ENCODE data around the gene SEMA3F. TPM values are rescaled to one million over a fixed set of nuclear protein-coding genes. Genes with fewer than 3 reads are reported as not detected.
A peak's percentile ranks its signal among the peaks of the same experiment; 100 is the strongest.

The SEMA3F gene
- total and polyA plus RNA-seq, 2 experiments from 2014 or later, result 2.3 to 67.6 TPM

DNA sequence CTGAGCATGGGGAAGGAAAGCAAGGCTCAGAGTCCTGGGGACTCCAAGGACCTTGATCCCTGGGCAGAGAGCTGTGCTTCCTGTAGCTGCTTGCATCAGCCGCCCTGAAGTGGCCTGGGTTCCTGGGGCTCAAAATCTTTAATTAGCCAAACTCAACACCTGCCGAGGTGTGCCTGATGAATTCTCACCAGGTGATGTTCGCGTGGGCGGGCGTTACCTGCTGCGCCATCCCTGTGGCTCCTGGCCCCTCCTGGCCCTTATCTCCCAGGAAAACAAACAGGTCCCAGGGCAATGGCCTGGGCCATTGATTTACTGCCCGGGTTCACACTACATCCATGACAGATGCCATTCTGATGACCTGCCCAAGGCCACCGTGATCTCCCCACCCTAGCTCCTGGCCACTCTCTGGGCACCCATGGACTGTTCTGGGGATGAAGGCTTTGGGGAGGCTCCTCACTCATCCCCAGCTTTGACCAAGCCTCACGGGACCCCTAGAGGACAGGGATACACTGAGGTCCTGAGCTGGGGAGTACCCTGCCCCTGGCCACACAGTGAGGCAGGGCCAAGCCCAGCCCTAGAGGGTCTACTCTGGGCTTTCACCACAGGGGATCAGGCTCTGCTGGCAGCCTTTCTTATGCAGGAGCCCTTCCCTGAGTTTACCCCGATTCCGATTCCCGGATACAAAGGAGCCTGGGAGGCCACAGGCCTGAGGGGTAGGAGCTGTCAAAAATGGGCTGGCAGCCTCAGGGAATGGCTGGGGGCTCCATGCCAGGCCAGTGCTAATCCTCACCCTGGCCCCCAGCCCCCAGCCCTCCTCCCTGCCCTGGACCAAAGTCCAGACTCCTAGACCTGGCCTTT is 55.6 kb downstream of the SEMA3F start:
- no peak overlapping the region for H2AFZ ChIP-seq

More for the DNA sequence above, 55.6 kb downstream of the SEMA3F start:
- Histone ChIP-seq H3K27me3 (ENCODE audit: insufficient read depth) (peaks cover 15% of the 10 kb centered on the region), H3K36me3 (ENCODE audit: insufficient read depth) (no peaks in the 10 kb centered on the region), H3K9me2 (ENCODE audit: insufficient read depth) (no peaks in the 10 kb centered on the region), H4K20me1 (replicated peaks; ENCODE audit: insufficient read depth) (no peaks in the 10 kb centered on the region), H3F3A (replicated peaks; ENCODE audit: low read depth) (0 out of 2 replicates have a peak, but pooled peaks cover 6% of the 10 kb centered on the region), H3K4me3 (no peak overlapping the region), H3K4me2 (no peak overlapping the region), H3K27ac (ENCODE audit: low read depth) (no peak overlapping the region), H3K79me2 (replicated peaks; ENCODE audit: insufficient read depth) (no peaks in the 10 kb centered on the region), H3K4me1 (ENCODE audit: insufficient read depth) (no peaks in the 10 kb centered on the region)
- Mint-ChIP-seq H3K9me3 (no peaks in the 10 kb centered on the region), H3K27me3 (ENCODE audit: insufficient read depth, low read depth, poor library complexity) (peaks cover 18% of the 10 kb centered on the region), H3K4me1 (peaks cover 14% of the 10 kb centered on the region), H3K36me3 (ENCODE audit: low read depth) (no peaks in the 10 kb centered on the region), H3K4me3 (no peak overlapping the region), H3K27ac (no peak overlapping the region)
- ATAC-seq (peak; percentile 77), DNase-seq (ENCODE audit: low spot score) (peak; percentile 66)
- TF ChIP-seq CREB1 (CRISPR knock-in tag; IDR thresholded peaks at IDR 0.05; ENCODE audit: low read depth), result no peak
- TF ChIP-seq, protein P1, sequence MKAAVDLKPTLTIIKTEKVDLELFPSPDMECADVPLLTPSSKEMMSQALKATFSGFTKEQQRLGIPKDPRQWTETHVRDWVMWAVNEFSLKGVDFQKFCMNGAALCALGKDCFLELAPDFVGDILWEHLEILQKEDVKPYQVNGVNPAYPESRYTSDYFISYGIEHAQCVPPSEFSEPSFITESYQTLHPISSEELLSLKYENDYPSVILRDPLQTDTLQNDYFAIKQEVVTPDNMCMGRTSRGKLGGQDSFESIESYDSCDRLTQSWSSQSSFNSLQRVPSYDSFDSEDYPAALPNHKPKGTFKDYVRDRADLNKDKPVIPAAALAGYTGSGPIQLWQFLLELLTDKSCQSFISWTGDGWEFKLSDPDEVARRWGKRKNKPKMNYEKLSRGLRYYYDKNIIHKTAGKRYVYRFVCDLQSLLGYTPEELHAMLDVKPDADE (IDR thresholded peaks at IDR 0.05), result no peak
- no peak for TF ChIP-seq EZH2phosphoT487 (IDR thresholded peaks at IDR 0.05; ENCODE audit: unreplicated experiment)
- TF ChIP-seq ZNF331 (CRISPR knock-in tag; IDR thresholded peaks at IDR 0.05; ENCODE audit: low read depth), result no peak
- TF ChIP-seq, protein P2, sequence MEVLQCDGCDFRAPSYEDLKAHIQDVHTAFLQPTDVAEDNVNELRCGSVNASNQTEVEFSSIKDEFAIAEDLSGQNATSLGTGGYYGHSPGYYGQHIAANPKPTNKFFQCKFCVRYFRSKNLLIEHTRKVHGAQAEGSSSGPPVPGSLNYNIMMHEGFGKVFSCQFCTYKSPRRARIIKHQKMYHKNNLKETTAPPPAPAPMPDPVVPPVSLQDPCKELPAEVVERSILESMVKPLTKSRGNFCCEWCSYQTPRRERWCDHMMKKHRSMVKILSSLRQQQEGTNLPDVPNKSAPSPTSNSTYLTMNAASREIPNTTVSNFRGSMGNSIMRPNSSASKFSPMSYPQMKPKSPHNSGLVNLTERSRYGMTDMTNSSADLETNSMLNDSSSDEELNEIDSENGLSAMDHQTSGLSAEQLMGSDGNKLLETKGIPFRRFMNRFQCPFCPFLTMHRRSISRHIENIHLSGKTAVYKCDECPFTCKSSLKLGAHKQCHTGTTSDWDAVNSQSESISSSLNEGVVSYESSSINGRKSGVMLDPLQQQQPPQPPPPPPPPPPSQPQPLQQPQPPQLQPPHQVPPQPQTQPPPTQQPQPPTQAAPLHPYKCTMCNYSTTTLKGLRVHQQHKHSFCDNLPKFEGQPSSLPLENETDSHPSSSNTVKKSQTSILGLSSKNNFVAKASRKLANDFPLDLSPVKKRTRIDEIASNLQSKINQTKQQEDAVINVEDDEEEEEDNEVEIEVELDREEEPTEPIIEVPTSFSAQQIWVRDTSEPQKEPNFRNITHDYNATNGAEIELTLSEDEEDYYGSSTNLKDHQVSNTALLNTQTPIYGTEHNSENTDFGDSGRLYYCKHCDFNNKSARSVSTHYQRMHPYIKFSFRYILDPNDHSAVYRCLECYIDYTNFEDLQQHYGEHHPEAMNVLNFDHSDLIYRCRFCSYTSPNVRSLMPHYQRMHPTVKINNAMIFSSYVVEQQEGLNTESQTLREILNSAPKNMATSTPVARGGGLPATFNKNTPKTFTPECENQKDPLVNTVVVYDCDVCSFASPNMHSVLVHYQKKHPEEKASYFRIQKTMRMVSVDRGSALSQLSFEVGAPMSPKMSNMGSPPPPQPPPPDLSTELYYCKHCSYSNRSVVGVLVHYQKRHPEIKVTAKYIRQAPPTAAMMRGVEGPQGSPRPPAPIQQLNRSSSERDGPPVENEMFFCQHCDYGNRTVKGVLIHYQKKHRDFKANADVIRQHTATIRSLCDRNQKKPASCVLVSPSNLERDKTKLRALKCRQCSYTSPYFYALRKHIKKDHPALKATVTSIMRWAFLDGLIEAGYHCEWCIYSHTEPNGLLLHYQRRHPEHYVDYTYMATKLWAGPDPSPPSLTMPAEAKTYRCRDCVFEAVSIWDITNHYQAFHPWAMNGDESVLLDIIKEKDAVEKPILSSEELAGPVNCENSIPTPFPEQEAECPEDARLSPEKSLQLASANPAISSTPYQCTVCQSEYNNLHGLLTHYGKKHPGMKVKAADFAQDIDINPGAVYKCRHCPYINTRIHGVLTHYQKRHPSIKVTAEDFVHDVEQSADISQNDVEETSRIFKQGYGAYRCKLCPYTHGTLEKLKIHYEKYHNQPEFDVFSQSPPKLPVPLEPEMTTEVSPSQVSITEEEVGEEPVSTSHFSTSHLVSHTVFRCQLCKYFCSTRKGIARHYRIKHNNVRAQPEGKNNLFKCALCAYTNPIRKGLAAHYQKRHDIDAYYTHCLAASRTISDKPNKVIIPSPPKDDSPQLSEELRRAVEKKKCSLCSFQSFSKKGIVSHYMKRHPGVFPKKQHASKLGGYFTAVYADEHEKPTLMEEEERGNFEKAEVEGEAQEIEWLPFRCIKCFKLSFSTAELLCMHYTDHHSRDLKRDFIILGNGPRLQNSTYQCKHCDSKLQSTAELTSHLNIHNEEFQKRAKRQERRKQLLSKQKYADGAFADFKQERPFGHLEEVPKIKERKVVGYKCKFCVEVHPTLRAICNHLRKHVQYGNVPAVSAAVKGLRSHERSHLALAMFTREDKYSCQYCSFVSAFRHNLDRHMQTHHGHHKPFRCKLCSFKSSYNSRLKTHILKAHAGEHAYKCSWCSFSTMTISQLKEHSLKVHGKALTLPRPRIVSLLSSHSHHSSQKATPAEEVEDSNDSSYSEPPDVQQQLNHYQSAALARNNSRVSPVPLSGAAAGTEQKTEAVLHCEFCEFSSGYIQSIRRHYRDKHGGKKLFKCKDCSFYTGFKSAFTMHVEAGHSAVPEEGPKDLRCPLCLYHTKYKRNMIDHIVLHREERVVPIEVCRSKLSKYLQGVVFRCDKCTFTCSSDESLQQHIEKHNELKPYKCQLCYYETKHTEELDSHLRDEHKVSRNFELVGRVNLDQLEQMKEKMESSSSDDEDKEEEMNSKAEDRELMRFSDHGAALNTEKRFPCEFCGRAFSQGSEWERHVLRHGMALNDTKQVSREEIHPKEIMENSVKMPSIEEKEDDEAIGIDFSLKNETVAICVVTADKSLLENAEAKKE (CRISPR knock-in tag; IDR thresholded peaks at IDR 0.05), result no peak
- TF ChIP-seq, protein P3, sequence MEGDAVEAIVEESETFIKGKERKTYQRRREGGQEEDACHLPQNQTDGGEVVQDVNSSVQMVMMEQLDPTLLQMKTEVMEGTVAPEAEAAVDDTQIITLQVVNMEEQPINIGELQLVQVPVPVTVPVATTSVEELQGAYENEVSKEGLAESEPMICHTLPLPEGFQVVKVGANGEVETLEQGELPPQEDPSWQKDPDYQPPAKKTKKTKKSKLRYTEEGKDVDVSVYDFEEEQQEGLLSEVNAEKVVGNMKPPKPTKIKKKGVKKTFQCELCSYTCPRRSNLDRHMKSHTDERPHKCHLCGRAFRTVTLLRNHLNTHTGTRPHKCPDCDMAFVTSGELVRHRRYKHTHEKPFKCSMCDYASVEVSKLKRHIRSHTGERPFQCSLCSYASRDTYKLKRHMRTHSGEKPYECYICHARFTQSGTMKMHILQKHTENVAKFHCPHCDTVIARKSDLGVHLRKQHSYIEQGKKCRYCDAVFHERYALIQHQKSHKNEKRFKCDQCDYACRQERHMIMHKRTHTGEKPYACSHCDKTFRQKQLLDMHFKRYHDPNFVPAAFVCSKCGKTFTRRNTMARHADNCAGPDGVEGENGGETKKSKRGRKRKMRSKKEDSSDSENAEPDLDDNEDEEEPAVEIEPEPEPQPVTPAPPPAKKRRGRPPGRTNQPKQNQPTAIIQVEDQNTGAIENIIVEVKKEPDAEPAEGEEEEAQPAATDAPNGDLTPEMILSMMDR (conservative IDR thresholded peaks at IDR 0.05; ENCODE audit: low read depth in 2 of 2), result no peak
- no peak for TF ChIP-seq EZH2 (IDR thresholded peaks at IDR 0.05; ENCODE audit: low read depth, unreplicated experiment)
- TF ChIP-seq ZNF114 (CRISPR knock-in tag; IDR thresholded peaks at IDR 0.05), result no peak
- no peak for TF ChIP-seq JUNB (IDR thresholded peaks at IDR 0.05; ENCODE audit: unreplicated experiment)
- no peak for TF ChIP-seq STAT1 (IDR thresholded peaks at IDR 0.05; ENCODE audit: unreplicated experiment)
- TF ChIP-seq, protein P4, sequence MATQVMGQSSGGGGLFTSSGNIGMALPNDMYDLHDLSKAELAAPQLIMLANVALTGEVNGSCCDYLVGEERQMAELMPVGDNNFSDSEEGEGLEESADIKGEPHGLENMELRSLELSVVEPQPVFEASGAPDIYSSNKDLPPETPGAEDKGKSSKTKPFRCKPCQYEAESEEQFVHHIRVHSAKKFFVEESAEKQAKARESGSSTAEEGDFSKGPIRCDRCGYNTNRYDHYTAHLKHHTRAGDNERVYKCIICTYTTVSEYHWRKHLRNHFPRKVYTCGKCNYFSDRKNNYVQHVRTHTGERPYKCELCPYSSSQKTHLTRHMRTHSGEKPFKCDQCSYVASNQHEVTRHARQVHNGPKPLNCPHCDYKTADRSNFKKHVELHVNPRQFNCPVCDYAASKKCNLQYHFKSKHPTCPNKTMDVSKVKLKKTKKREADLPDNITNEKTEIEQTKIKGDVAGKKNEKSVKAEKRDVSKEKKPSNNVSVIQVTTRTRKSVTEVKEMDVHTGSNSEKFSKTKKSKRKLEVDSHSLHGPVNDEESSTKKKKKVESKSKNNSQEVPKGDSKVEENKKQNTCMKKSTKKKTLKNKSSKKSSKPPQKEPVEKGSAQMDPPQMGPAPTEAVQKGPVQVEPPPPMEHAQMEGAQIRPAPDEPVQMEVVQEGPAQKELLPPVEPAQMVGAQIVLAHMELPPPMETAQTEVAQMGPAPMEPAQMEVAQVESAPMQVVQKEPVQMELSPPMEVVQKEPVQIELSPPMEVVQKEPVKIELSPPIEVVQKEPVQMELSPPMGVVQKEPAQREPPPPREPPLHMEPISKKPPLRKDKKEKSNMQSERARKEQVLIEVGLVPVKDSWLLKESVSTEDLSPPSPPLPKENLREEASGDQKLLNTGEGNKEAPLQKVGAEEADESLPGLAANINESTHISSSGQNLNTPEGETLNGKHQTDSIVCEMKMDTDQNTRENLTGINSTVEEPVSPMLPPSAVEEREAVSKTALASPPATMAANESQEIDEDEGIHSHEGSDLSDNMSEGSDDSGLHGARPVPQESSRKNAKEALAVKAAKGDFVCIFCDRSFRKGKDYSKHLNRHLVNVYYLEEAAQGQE (IDR thresholded peaks at IDR 0.05; ENCODE audit: unreplicated experiment), result no peak
- TF ChIP-seq POLR2AphosphoS5 (IDR thresholded peaks at IDR 0.05; ENCODE audit: low read depth), result no peak
- TF ChIP-seq NANOG (IDR thresholded peaks at IDR 0.05; ENCODE audit: borderline replicate concordance), result no peak

Measured in GM23338 (cell line).